K562 (cell line): ENCODE measurements around the gene RXRA. TPM values are rescaled to one million over a fixed set of nuclear protein-coding genes. Genes with fewer than 3 reads are reported as not detected.

Source experiments
- ATAC-seq: fragments of 200-7000 bp; cut with Tn5 transposase; 3 replicates; pipeline ENCODE4 v1.9.1; 2020; ENCODE audit warnings: moderate library complexity
- BruUV-seq: library from RNA; stranded (reverse); fragments of 400-500 nt; replicated peaks from 2 replicates; lab custom pipeline; 2021; lab: Mats Ljungman, UMichigan
- CTCF ChIA-PET: fragments of 300-600 bp; formaldehyde crosslinking; extraction: SDS; loops from one replicate; lab custom pipeline; 2021; ENCODE audit warnings: low intra/inter-chr PET ratio; lab: Yijun Ruan, JAX
- POLR2A ChIA-PET: fragments of 300-600, 350-650 bp; sonication (Branson Sonifier 250); formaldehyde crosslinking; extraction: SDS; loops from one replicate; lab custom pipeline; 2021; ENCODE audit warnings: antibody characterized with exemption, inconsistent platforms; lab: Yijun Ruan, JAX
- DNase-seq, 4 experiments: peaks; one replicate each; pipeline versions ENCODE4 v3.0.0 to v3.0.0-alpha.2; 2011 to 2018; ENCODE audit warnings: low spot score in 3 of 4, mixed read lengths in 3 of 4; ENCODE audit errors: extremely low read depth in 1 of 4
- FAIRE-seq: peaks from 2 replicates; lab custom pipeline; 2011; peaks lifted over from hg19 to GRCh38; lab: Jason Lieb, UNC
- H2AFZ ChIP-seq: 2 replicates; pipeline ENCODE4 v1.6.0; 2011; ENCODE audit warnings: low read depth, low read length, control low read depth, inconsistent platforms
- H3K27ac ChIP-seq: fragments of 200-600 bp; 3 replicates; pipeline ENCODE4 v1.8.0; 2011; ENCODE audit warnings: low read depth, mild to moderate bottlenecking, control low read depth, inconsistent platforms, low read length, moderate library complexity, mixed read lengths; ENCODE audit errors: extremely low read depth
- H3K27me3 ChIP-seq, 2 experiments: fragments of 300-600 bp in 1 of 2; 2 replicates in 1 of 2; 3 replicates in 1 of 2; pipeline versions ENCODE4 v1.6.0 to v1.8.0; 2011; ENCODE audit warnings: inconsistent platforms in 2 of 2, low read length in 2 of 2, mild to moderate bottlenecking in 1 of 2, mixed read lengths in 1 of 2, moderate library complexity in 1 of 2; ENCODE audit not compliant: control insufficient read depth in 2 of 2, insufficient read depth in 2 of 2
- H3K36me3 ChIP-seq: fragments of 300-600 bp; 3 replicates; pipeline ENCODE4 v1.8.0; 2011; ENCODE audit warnings: mild to moderate bottlenecking, low read length, inconsistent platforms; ENCODE audit not compliant: control insufficient read depth, insufficient read depth
- H3K4me1 ChIP-seq, 2 experiments: fragments of 200-600 bp in 1 of 2; replicated peaks in 1 of 2; 2 replicates in 1 of 2; 3 replicates in 1 of 2; pipeline versions ENCODE4 v1.5.1 to v1.8.0; 2011; ENCODE audit warnings: inconsistent platforms in 2 of 2, low read length in 2 of 2, mild to moderate bottlenecking in 1 of 2, mixed read lengths in 1 of 2, moderate library complexity in 1 of 2; ENCODE audit not compliant: control insufficient read depth in 2 of 2, insufficient read depth in 2 of 2
- H3K4me2 ChIP-seq: 2 replicates; pipeline ENCODE4 v1.6.1; 2011; ENCODE audit warnings: low read length, control low read depth, inconsistent platforms, mixed read lengths; ENCODE audit not compliant: insufficient read depth
- H3K4me3 ChIP-seq: fragments of 200-600 bp; sonication (generic), shearing (Covaris generic); 2 replicates; pipeline ENCODE4 v1.5.1; 2016; ENCODE audit warnings: control low read depth, inconsistent platforms
- H3K79me2 ChIP-seq: fragments of 200-600 bp; 3 replicates; pipeline ENCODE4 v1.8.0; 2011; ENCODE audit warnings: low read length, inconsistent platforms; ENCODE audit not compliant: control insufficient read depth, insufficient read depth
- H3K9ac ChIP-seq, 2 experiments: 2 replicates each; pipeline versions ENCODE4 v1.6.0 to v1.6.1; 2011; ENCODE audit warnings: low read depth in 2 of 2, low read length in 2 of 2, control low read depth in 1 of 2, inconsistent platforms in 1 of 2, mild to moderate bottlenecking in 1 of 2, mixed read lengths in 1 of 2; ENCODE audit not compliant: insufficient read depth in 1 of 2
- H3K9me1 ChIP-seq: one replicate; pipeline ENCODE4 v1.6.0; 2011; ENCODE audit warnings: inconsistent platforms, mild to moderate bottlenecking, low read length, moderate library complexity; ENCODE audit not compliant: control insufficient read depth, insufficient read depth
- H3K9me3 ChIP-seq: replicated peaks from 2 replicates; pipeline ENCODE4 v1.5.1; 2011; ENCODE audit warnings: low read depth, low read length, inconsistent platforms; ENCODE audit not compliant: control insufficient read depth, insufficient read depth
- H4K20me1 ChIP-seq: replicated peaks from 2 replicates; pipeline ENCODE4 v1.6.1; 2011; ENCODE audit warnings: low read length, inconsistent platforms, mixed read lengths; ENCODE audit not compliant: control insufficient read depth, insufficient read depth
- HSF4 ChIP-seq: fragments of 250-450 bp; sonication (Bioruptor Pico); IDR thresholded peaks from 2 replicates; pipeline ENCODE4 v2.1.2; 2022; ENCODE audit warnings: mild to moderate bottlenecking, moderate library complexity, borderline replicate concordance
- SMARCC2 ChIP-seq: fragments of 450-650 bp; IDR thresholded peaks from 2 replicates; pipeline ENCODE4 v1.6.1; 2017; ENCODE audit warnings: antibody characterized with exemption, moderate library complexity, mild to moderate bottlenecking, low read depth
- SOX6 ChIP-seq: fragments of 450-650 bp; IDR thresholded peaks from 2 replicates; pipeline ENCODE4 v1.6.1; 2014; ENCODE audit warnings: mild to moderate bottlenecking
- U2AF2 ChIP-seq: fragments of 200-400 bp; formaldehyde crosslinking; optimal IDR thresholded peaks from 2 replicates; pipeline ENCODE3; 2017; ENCODE audit warnings: low read depth, mild to moderate bottlenecking, low read length
- ZKSCAN1 ChIP-seq: fragments of 150-350 bp; IDR thresholded peaks from 2 replicates; pipeline ENCODE4 v1.6.1; 2016; ENCODE audit warnings: low read depth, low read length
- ZNF668 ChIP-seq: fragments of 250-450 bp; sonication (Bioruptor Pico); IDR thresholded peaks from 2 replicates; pipeline ENCODE4 v1.8.0; 2022; ENCODE audit warnings: mild to moderate bottlenecking, inconsistent platforms
- WGBS: fragments of 100-300 bp; shearing (Covaris generic); methylation state at CpG from one replicate; pipeline ENCODE4 v1.1.6; 2016; ENCODE audit warnings: low coverage, mixed read lengths; ENCODE audit not compliant: insufficient coverage; ENCODE audit errors: missing lambda C conversion rate; 5-methylcytosine and 5-hydroxymethylcytosine counted together
- in situ Hi-C: fragments of 300-500 bp; cut with MboI; formaldehyde crosslinking; loops from 4 replicates; pipeline ENCODE4 v1.15.0; 2018; ENCODE audit warnings: inconsistent platforms, mixed read lengths
- intact Hi-C: fragments of 100-400 bp; cut with micrococcal nuclease; formaldehyde crosslinking; loops from 2 replicates; pipeline ENCODE4 v1.14.2; 2022
- polyA plus RNA-seq, 8 experiments: library from polyadenylated mRNA; depleted of rRNA in 4 of 8; stranded (reverse) in 5 of 8; unstranded in 3 of 8; fragments of >200 nt; fragmentation: Nextera tagmentation in 2 of 8; fragmentation: Illumina TruSeq in 1 of 8; extraction: Ambion mirVana in 2 of 8; extraction: Trizol in 1 of 8; gene quantifications; 2 replicates each; pipeline versions ENCODE4 v1.2.1 to v1.2.3, GENCODE V29; 2011 to 2014; ENCODE audit warnings: inconsistent platforms in 1 of 8, missing spikeins in 1 of 8
- total RNA-seq, 7 experiments: library from RNA; depleted of rRNA in 6 of 7; stranded (reverse); fragments of >200 nt in 6 of 7; fragmentation: Illumina TruSeq in 2 of 7; extraction: Trizol in 2 of 7; gene quantifications; 2 replicates each; pipeline versions ENCODE4 v1.2.1 to v1.2.3, GENCODE V29; 2011 to 2021; ENCODE audit warnings: low replicate concordance in 1 of 7
- TF ChIP-seq, protein P1 (sequence below): sonication (generic); formaldehyde crosslinking; IDR thresholded peaks from 2 replicates; pipeline ENCODE4 v1.8.1; 2023; ENCODE audit warnings: mild to moderate bottlenecking, missing genetic modification reagents

Gene RXRA
- total and polyA plus RNA-seq, 9 of the 15 experiments (the other 6 are each of a cell fraction or from before 2014, with no cell fraction given) = 0.35 to 23.6 (median 4.6) TPM

DNA sequence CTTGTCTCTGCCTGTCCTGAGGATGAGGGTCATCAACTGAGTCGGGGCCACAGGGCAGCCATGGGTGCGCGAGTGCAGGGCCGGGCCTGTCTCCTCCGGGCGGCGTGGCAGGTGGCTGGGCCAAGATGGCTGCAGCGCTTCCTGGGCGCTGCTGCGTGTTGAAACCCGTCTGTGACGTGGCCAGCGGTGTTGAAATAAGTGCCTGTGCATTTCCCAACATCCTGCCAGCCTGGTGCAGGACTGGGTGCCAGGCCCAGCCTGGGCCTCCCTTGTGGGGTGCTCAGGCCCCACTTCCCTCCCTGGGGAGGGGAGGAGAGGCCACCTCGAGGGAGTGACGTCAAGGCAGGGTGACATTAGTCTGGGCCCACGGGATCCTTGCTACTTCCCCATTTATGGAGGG is 45.5 kb downstream of the RXRA start:
- Histone ChIP-seq H3K9ac (no peak overlapping the region; a peak in 1 of 4 replicates), H3K9me1 (no peaks in the 10 kb centered on the region), H4K20me1 (peaks cover 76% of the 10 kb centered on the region), H2AFZ (no peak overlapping the region), H3K36me3 (no peaks in the 10 kb centered on the region), H3K27ac (no peak overlapping the region), H3K4me2 (no peak overlapping the region), H3K4me1 (peaks cover 5 to 91% of the 10 kb centered on the region in 2 experiments; a peak in 3 of 5 replicates), H3K27me3 (no peaks in the 10 kb centered on the region), H3K4me3 (no peak overlapping the region), H3K79me2 (peaks cover 19% of the 10 kb centered on the region), H3K9me3 (no peaks in the 10 kb centered on the region)
- intact Hi-C loops (no loop called here), in situ Hi-C loops (no loop called here)
- DNase-seq (no peak), ATAC-seq (no peak), FAIRE-seq (no peak)
- POLR2A ChIA-PET = no interaction called here
- BruUV-seq = no TSS peak
- WGBS = 77% methylated on average over 16 of the region's 16 CpGs
- TF ChIP-seq SMARCC2 = no peak
- TF ChIP-seq ZKSCAN1 = no peak
- TF ChIP-seq SOX6 = no peak
- no peak for TF ChIP-seq U2AF2
- TF ChIP-seq, protein P1, sequence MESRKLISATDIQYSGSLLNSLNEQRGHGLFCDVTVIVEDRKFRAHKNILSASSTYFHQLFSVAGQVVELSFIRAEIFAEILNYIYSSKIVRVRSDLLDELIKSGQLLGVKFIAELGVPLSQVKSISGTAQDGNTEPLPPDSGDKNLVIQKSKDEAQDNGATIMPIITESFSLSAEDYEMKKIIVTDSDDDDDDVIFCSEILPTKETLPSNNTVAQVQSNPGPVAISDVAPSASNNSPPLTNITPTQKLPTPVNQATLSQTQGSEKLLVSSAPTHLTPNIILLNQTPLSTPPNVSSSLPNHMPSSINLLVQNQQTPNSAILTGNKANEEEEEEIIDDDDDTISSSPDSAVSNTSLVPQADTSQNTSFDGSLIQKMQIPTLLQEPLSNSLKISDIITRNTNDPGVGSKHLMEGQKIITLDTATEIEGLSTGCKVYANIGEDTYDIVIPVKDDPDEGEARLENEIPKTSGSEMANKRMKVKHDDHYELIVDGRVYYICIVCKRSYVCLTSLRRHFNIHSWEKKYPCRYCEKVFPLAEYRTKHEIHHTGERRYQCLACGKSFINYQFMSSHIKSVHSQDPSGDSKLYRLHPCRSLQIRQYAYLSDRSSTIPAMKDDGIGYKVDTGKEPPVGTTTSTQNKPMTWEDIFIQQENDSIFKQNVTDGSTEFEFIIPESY (CRISPR knock-in tag) = 0 out of 2 replicates have a peak, but pooled peaks have one; percentile 7
- TF ChIP-seq ZNF668 (CRISPR knock-in tag) = no peak
- no peak for TF ChIP-seq HSF4 (CRISPR knock-in tag)
- CTCF ChIA-PET = no interaction called here
